B cell (primary cell): ENCODE results near the gene HS6ST3.

Experiments
- CTCF ChIP-seq: fragments of 200-600 bp; IDR thresholded peaks from one replicate; pipeline ENCODE4 v1.8.0; 2022; ENCODE audit warnings: antibody characterized with exemption, mild to moderate bottlenecking
- EZH2 ChIP-seq: IDR thresholded peaks from 2 replicates; pipeline ENCODE4 v1.6.1; 2012; ENCODE audit warnings: borderline replicate concordance, low read depth, mild to moderate bottlenecking, moderate library complexity, low read length; ENCODE audit not compliant: insufficient read depth, poor library complexity, severe bottlenecking

- TF ChIP-seq CTCF (no peak), EZH2 (no peak)
These were observed 19.2 kb downstream of the HS6ST3 start for GRCh38 chr13:96109125-96109524.
